ENCODE measurements around the gene G2E3. TPM values are rescaled to one million over a fixed set of nuclear protein-coding genes. Genes with fewer than 3 reads are reported as not detected.

G2E3 gene
- total and polyA plus RNA-seq, 8 donors, result 16.8 to 39.4 (median 32.4) TPM

DNA sequence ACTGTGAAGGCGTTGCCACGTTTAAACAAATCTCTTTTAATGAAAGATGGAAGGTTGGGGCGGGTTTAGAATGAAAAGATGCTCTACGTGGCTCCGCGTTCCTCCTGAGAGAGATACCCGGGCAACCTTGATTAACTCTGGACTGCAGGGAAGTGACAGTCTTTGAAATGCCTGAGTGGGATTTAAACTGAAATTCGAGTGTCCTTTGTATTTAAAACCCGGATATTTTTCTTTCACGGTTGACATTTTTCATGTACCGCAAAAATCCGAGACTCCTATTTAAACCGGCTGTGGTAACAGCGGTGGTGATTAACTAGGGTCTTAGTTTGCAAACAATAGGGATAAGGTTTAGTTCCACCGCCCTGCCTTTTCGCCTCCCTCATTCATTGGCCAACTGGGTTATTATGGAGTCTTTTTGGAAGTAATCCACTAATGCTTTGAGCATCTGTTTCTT lies 707 bp downstream of the G2E3 start:
- DNase-seq (peak in 2 of 4 donors; percentile 45 to 51), ATAC-seq (peak; percentile 35)
- peaks cover 0 to 22% of the 10 kb centered on the region in 2 donors for H3K4me1 ChIP-seq
- H3K9me3 ChIP-seq, result no peaks in the 10 kb centered on the region
- no peaks in the 10 kb centered on the region for H3K27me3 ChIP-seq
- intact Hi-C loops (cut with DNase I), result no loop called here
- no peaks in the 10 kb centered on the region for H3K36me3 ChIP-seq
- peak overlapping the region; percentile 77 to 88 for H3K27ac ChIP-seq
- H3K4me3 ChIP-seq, result peak overlapping the region; percentile 77 to 83
- no peak for TF ChIP-seq CTCF (IDR thresholded peaks at IDR 0.05)

DNA sequence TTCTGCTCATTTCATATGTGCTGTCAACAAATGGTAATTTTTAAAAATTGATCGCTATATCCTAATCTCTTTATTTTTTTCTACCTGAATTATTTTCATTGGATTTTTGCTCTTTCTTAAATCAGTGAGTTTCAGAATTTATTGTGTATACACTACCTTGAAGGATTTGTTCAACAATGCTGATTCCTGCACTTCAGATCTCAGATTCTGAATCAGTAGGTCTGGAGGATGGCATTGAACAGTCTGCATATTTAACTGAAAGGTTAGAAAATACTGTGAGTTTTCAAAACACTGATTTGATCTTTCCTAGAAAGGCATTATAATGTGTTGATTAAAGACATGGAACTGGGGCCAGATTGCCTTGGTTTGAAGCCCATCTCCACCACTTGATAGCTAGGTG lies 1.6 kb downstream of the G2E3 start:
- intact Hi-C loops (cut with DNase I), result no loop called here
- H3K4me3 ChIP-seq, result no peak overlapping the region
- H3K36me3 ChIP-seq, result no peaks in the 10 kb centered on the region

GRCh38 chr14:30564235-30564867 lies 5.4 kb downstream of the G2E3 start:
- no peak overlapping the region for H3K27ac ChIP-seq
- H3K4me3 ChIP-seq, result no peak overlapping the region
- DNase-seq, result no peak
- ATAC-seq, result no peak
- no peaks in the 10 kb centered on the region for H3K9me3 ChIP-seq
- no peaks in the 10 kb centered on the region for H3K36me3 ChIP-seq
- no peaks in the 10 kb centered on the region for H3K27me3 ChIP-seq
- intact Hi-C loops (cut with DNase I), result no loop called here
- TF ChIP-seq CTCF (IDR thresholded peaks at IDR 0.05), result no peak
- H3K4me1 ChIP-seq, result peaks cover 0 to 17% of the 10 kb centered on the region in 2 donors

More for the DNA sequence above, 1.6 kb downstream of the G2E3 start:
- no peak for DNase-seq
- Histone ChIP-seq H3K4me1 (peaks cover 0 to 22% of the 10 kb centered on the region in 2 donors), H3K27ac (no peak overlapping the region), H3K9me3 (no peaks in the 10 kb centered on the region), H3K27me3 (no peaks in the 10 kb centered on the region)
- no peak for TF ChIP-seq CTCF (IDR thresholded peaks at IDR 0.05)
- no peak for ATAC-seq

DNA sequence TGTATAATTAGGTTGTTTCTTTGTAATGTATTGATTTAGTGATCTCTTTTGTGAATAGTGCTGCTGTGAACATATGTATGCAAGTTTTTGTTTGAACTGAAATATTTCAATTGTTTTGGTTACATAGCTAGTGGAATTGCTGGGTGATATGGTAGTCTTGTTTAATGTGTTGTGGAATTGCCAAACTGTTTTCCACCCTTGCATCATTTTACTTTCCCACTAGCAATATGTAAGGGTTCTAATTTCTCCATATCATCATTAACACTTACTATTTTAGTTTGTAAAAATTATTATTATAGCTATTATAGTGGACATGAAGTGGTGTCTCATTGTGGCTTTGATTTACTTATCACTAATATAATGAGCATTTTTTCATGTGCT lies 5.9 kb downstream of the G2E3 start:
- Histone ChIP-seq H3K27me3 (no peaks in the 10 kb centered on the region), H3K9me3 (no peaks in the 10 kb centered on the region), H3K27ac (no peak overlapping the region), H3K4me1 (peaks cover 0 to 14% of the 10 kb centered on the region in 2 donors), H3K4me3 (no peak overlapping the region), H3K36me3 (no peaks in the 10 kb centered on the region)
- intact Hi-C loops (cut with DNase I), result no loop called here
- no peak for ATAC-seq
- TF ChIP-seq CTCF (IDR thresholded peaks at IDR 0.05), result no peak
- DNase-seq, result no peak

GRCh38 chr14:30569216-30569902 lies 10.4 kb downstream of the G2E3 start:
- Histone ChIP-seq H3K4me1 (no peaks in the 10 kb centered on the region), H3K36me3 (no peaks in the 10 kb centered on the region), H3K27ac (no peak overlapping the region), H3K4me3 (no peak overlapping the region), H3K27me3 (no peaks in the 10 kb centered on the region), H3K9me3 (no peaks in the 10 kb centered on the region)
- no peak for TF ChIP-seq CTCF (IDR thresholded peaks at IDR 0.05)
- DNase-seq (no peak), ATAC-seq (no peak)
- intact Hi-C loops (cut with DNase I), result no loop called here
